DOHH2 (cell line): ENCODE results near the gene DYRK1A.

Experiments
- EZH2phosphoT487 ChIP-seq: fragments of 200-600 bp; sonication (generic); IDR thresholded peaks from 2 replicates; pipeline ENCODE4 v1.6.1; 2017; ENCODE audit warnings: borderline replicate concordance, mild to moderate bottlenecking, antibody characterized with exemption, low read length, moderate library complexity, mixed read lengths
- TF ChIP-seq, protein P1 (sequence below): fragments of 200-600 bp; sonication (generic); IDR thresholded peaks from one replicate; pipeline ENCODE4 v1.5.1; 2014; ENCODE audit warnings: antibody characterized with exemption, mild to moderate bottlenecking, low read depth, low read length; ENCODE audit not compliant: poor library complexity, severe bottlenecking

DNA sequence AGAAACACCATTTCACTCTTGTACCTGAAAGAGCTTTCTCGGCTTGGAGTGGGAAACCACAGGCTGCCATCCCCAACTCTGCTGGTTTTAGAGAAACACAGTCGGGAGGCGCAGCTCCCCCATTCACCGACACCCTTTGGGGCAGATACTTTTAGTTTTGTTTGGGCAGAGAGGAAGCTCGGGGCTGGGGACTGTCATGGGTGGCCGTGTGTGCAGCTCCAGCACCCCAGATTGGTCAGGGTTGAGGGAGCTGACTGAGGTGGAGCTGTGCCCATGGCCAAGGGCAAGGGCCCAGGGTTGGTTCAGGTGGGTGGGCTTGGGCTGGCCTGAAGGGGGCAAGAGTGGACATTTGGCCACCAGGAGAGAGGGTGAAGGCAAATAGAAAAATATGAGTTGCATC, 163.1 kb downstream of the DYRK1A start:
- TF ChIP-seq, protein P1, sequence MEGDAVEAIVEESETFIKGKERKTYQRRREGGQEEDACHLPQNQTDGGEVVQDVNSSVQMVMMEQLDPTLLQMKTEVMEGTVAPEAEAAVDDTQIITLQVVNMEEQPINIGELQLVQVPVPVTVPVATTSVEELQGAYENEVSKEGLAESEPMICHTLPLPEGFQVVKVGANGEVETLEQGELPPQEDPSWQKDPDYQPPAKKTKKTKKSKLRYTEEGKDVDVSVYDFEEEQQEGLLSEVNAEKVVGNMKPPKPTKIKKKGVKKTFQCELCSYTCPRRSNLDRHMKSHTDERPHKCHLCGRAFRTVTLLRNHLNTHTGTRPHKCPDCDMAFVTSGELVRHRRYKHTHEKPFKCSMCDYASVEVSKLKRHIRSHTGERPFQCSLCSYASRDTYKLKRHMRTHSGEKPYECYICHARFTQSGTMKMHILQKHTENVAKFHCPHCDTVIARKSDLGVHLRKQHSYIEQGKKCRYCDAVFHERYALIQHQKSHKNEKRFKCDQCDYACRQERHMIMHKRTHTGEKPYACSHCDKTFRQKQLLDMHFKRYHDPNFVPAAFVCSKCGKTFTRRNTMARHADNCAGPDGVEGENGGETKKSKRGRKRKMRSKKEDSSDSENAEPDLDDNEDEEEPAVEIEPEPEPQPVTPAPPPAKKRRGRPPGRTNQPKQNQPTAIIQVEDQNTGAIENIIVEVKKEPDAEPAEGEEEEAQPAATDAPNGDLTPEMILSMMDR = no peak
- TF ChIP-seq EZH2phosphoT487 = no peak
